Activated CD4-positive, alpha-beta T cell treated with anti-CD3 and anti-CD28 coated beads for 36 hours (primary cell): ENCODE measurements around the gene ANTKMT. TPM values are rescaled to one million over a fixed set of nuclear protein-coding genes. Genes with fewer than 3 reads are reported as not detected.
"Not testable (repeated sequence)": the region's sequence is repeated elsewhere in the genome, so short reads cannot be mapped to it uniquely, and the experiment has no call there.

Source experiments
- ATAC-seq: fragments of 200-7000 bp; cut with Tn5 transposase; one replicate; pipeline ENCODE4 v1.10.0; 2021; ENCODE audit warnings: mild to moderate bottlenecking, moderate library complexity
- CTCF ChIA-PET: fragments of 350-600 bp; sonication (Branson Sonifier 250); formaldehyde crosslinking; loops from one replicate; lab custom pipeline; 2021; ENCODE audit warnings: antibody characterized with exemption; lab: Charles Lee
- POLR2A ChIA-PET: fragments of 350-600 bp; sonication (Branson Sonifier 250); formaldehyde crosslinking; loops from one replicate; lab custom pipeline; 2021; ENCODE audit warnings: antibody characterized with exemption, inconsistent platforms; lab: Charles Lee
- DNase-seq: peaks from one replicate; pipeline ENCODE4 v3.0.0-alpha.2; 2020
- H3K27ac Mint-ChIP-seq: one replicate; pipeline ENCODE4 v1.8.0; 2021; ENCODE audit warnings: mixed read lengths
- H3K27me3 Mint-ChIP-seq: one replicate; pipeline ENCODE4 v1.8.0; 2021; ENCODE audit warnings: mixed read lengths
- H3K36me3 Mint-ChIP-seq: one replicate; pipeline ENCODE4 v1.8.0; 2021; ENCODE audit warnings: low read depth, mixed read lengths
- H3K4me1 Mint-ChIP-seq: one replicate; pipeline ENCODE4 v1.8.0; 2021; ENCODE audit warnings: mixed read lengths
- H3K4me3 Mint-ChIP-seq: one replicate; pipeline ENCODE4 v1.8.0; 2021; ENCODE audit warnings: mild to moderate bottlenecking, moderate library complexity, mixed read lengths
- H3K9me3 Mint-ChIP-seq: one replicate; pipeline ENCODE4 v1.8.0; 2021; ENCODE audit warnings: low read depth, mixed read lengths
- intact Hi-C, 2 experiments: fragments of 100-400 bp; cut with DNase I in 1 of 2; cut with micrococcal nuclease in 1 of 2; formaldehyde crosslinking; loops; one replicate each; pipeline versions ENCODE4 v1.14.2 to v1.15.1; 2022 to 2024; cut with DNase I, micrococcal nuclease
- total RNA-seq, 2 experiments: library from RNA; stranded (reverse); gene quantifications; one replicate each; pipeline ENCODE4 v1.2.3, GENCODE V29; 2021

The ANTKMT gene
- total RNA-seq, 2 experiments from 2014 or later: 13.3 to 27.0 TPM

- peak overlapping the region; percentile 76 for H3K4me3 Mint-ChIP-seq
- peak overlapping the region; percentile 58 for H3K27ac Mint-ChIP-seq
- intact Hi-C loops: loop anchor here (5.0 kb wide), 7 partner anchors 40 to 1090 kb away; partner anchors contain the start of genes ANTKMT (in 1 of the 2), CAPN15 (in 1 of the 2), DECR2 (in 1 of the 2) and EME2 (in 1 of the 2)
- DNase-seq (no peak), ATAC-seq (no peak)
- H3K27me3 Mint-ChIP-seq: no peaks in the 10 kb centered on the region
- CTCF ChIA-PET: interaction anchor here (0.6 kb wide), 1 partner anchor 195 kb away, joined by 4 read pairs; no protein-coding TSS in a partner anchor
- H3K9me3 Mint-ChIP-seq: no peaks in the 10 kb centered on the region
- POLR2A ChIA-PET: no interaction called here
- H3K4me1 Mint-ChIP-seq: peaks cover 34% of the 10 kb centered on the region
- peaks cover 32% of the 10 kb centered on the region for H3K36me3 Mint-ChIP-seq
Observed at GRCh38 chr16:682493-683395, 38.2 kb upstream of the ANTKMT start.

DNA sequence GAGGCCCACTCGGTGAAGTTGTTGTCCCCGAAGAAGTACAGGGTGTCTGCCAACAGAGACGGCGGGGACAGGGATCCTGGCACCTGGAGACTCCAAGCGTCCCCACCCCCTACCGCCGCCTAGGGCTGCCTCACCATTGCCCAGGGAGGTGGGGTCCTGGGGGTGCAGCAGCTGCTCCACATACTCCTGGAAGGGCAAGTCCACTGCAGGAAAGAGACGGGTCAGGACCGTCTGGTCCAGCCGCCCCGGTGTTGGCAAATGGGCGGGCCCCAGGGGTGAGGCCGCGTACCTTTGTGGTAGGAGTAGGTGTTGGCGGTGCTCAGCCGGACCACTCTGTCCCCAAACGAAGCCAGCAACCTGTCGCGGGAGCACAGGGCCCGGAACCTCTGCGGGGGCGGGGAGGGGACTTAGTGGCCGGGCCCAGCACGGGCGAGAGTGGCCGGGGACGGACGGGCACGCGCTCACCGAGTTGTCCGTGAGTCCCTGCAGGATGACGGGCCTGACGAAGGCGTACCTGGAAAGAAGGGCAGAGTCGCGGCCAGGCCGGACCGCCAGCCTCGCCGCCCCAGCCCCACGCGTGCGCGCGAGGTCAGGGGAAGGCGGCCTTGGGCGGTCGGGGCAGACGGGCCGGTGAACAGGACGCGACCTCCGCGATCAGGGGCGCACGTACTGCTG is 37.4 kb upstream of the ANTKMT start:
- H3K4me1 Mint-ChIP-seq: peaks cover 36% of the 10 kb centered on the region
- intact Hi-C loops: loop anchor here (1.0 to 5.0 kb wide), 13 partner anchors 15 to 1089 kb away; partner anchors contain the start of genes ANTKMT (in 2 of the 2), METTL26 (in 2 of the 2), CAPN15 (in 1 of the 2) and CHTF18 (in 1 of the 2)
- CTCF ChIA-PET: interaction anchor here (0.6 to 1.0 kb wide), 3 partner anchors 29 to 258 kb away, joined by 3 to 4 read pairs (median 4); partner anchors contain the start of gene RAB11FIP3
- no peaks in the 10 kb centered on the region for H3K9me3 Mint-ChIP-seq
- H3K36me3 Mint-ChIP-seq: peaks cover 32% of the 10 kb centered on the region
- POLR2A ChIA-PET: no interaction called here
- no peaks in the 10 kb centered on the region for H3K27me3 Mint-ChIP-seq
- DNase-seq: peak; percentile 41
- H3K4me3 Mint-ChIP-seq: peak overlapping the region; percentile 76
- no peak for ATAC-seq
- peak overlapping the region; percentile 58 for H3K27ac Mint-ChIP-seq

GRCh38 chr16:684071-684794 is 36.7 kb upstream of the ANTKMT start, which contains the start of gene JMJD8:
TSS of gene JMJD8 (minus strand) at chr16:684334. CDS start at chr16:684319, 15 bp downstream.
- DNase-seq: peak; percentile 99
- ATAC-seq: peak; percentile 80
- no peaks in the 10 kb centered on the region for H3K9me3 Mint-ChIP-seq
- intact Hi-C loops: loop anchor here (1.0 to 5.0 kb wide), 13 partner anchors 15 to 1088 kb away; partner anchors contain the start of genes ANTKMT (in 2 of the 2), METTL26 (in 2 of the 2), CAPN15 (in 1 of the 2) and CHTF18 (in 1 of the 2)
- peaks cover 40% of the 10 kb centered on the region for H3K4me1 Mint-ChIP-seq
- H3K27ac Mint-ChIP-seq: peak within 1 kb of the TSS; percentile 58
- peaks cover 32% of the 10 kb centered on the region for H3K36me3 Mint-ChIP-seq
- peak within 1 kb of the TSS; percentile 76 for H3K4me3 Mint-ChIP-seq
- ChIA-PET POLR2A (no interaction called here), CTCF (interaction anchor here (0.6 to 1.0 kb wide), 2 partner anchors 28 to 259 kb away, joined by 3 to 4 read pairs; partner anchors contain the start of gene RAB11FIP3)
- H3K27me3 Mint-ChIP-seq: no peaks in the 10 kb centered on the region

- no peak for ATAC-seq
- Mint-ChIP-seq H3K27me3 (no peaks in the 10 kb centered on the region), H3K36me3 (peaks cover 32% of the 10 kb centered on the region), H3K27ac (no peak overlapping the region), H3K9me3 (no peaks in the 10 kb centered on the region), H3K4me3 (no peak overlapping the region), H3K4me1 (peaks cover 42% of the 10 kb centered on the region)
- ChIA-PET CTCF (no interaction called here), POLR2A (no interaction called here)
- DNase-seq: no peak
- intact Hi-C loops: loop anchor here (1.0 to 5.0 kb wide), 13 partner anchors 16 to 1087 kb away; partner anchors contain the start of genes ANTKMT (in 2 of the 2), METTL26 (in 2 of the 2), CAPN15 (in 1 of the 2) and CHTF18 (in 1 of the 2)
Observed at GRCh38 chr16:684961-685696, 35.8 kb upstream of the ANTKMT start.

DNA sequence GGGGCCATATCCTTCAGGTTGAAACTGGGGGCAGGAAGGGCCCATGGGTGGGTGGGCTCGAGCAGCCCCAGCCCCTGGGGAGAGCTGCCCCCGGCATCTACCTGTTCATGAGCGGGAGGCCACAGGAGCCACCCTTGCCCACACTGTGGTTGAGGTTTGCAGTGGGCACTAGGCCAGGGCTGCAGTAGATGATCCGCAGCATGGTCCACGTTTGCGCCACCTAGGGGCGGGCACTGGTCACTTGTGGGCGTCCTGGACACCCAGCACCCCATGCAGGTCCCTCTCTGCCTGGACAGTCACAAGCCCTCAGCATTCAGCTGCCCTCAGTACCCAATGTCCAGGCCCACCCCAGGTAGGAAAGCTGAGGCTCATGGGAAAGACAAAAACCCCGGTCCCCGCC is 35.0 kb upstream of the ANTKMT start:
- Mint-ChIP-seq H3K27me3 (no peaks in the 10 kb centered on the region), H3K36me3 (peaks cover 31% of the 10 kb centered on the region), H3K27ac (no peak overlapping the region), H3K4me3 (no peak overlapping the region), H3K4me1 (peaks cover 46% of the 10 kb centered on the region), H3K9me3 (no peaks in the 10 kb centered on the region)
- CTCF ChIA-PET: interaction anchor here (0.5 kb wide), 1 partner anchor 1529 kb away, joined by 4 read pairs; the partner anchor contains the start of gene PGP
- POLR2A ChIA-PET: no interaction called here
- ATAC-seq: no peak
- DNase-seq: peak; percentile 47
- intact Hi-C loops: loop anchor here in 1 of 2 experiments (2.0 kb wide), 1 partner anchor 17 kb away; the partner anchor contains the start of gene RHOT2

- Mint-ChIP-seq H3K4me1 (peaks cover 39% of the 10 kb centered on the region), H3K27ac (no peak overlapping the region), H3K4me3 (no peak overlapping the region), H3K36me3 (peaks cover 26% of the 10 kb centered on the region), H3K9me3 (no peaks in the 10 kb centered on the region), H3K27me3 (no peaks in the 10 kb centered on the region)
- ChIA-PET POLR2A (no interaction called here), CTCF (no interaction called here)
- no peak for DNase-seq
- intact Hi-C loops: no loop called here
- ATAC-seq: no peak
Observed at GRCh38 chr16:686459-687260, 34.3 kb upstream of the ANTKMT start.

DNA sequence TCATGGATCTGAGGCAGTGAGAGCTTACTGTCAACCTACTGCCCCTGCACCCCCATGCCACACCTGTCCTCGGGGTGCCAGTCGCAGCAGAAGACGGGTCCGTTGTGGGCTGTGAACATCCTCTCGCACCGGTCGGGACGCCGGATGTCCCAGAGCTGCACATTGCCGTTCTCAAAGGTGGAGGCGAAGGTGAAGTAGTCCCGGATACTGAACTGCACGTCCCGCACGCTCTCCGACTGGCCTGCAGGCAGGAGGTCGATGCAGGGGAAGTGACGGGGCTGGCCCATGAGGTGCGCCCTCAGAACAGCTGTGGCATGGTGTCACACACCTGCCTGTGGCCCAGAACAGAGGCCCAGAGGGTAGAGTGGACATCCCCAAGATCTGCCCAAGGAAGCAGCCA is 33.4 kb upstream of the ANTKMT start:
- Mint-ChIP-seq H3K27me3 (no peaks in the 10 kb centered on the region), H3K9me3 (no peaks in the 10 kb centered on the region), H3K4me3 (no peak overlapping the region), H3K36me3 (peaks cover 19% of the 10 kb centered on the region), H3K27ac (no peak overlapping the region), H3K4me1 (peaks cover 31% of the 10 kb centered on the region)
- ChIA-PET POLR2A (no interaction called here), CTCF (interaction anchor here (0.6 kb wide), 1 partner anchor 17 kb away, joined by 3 read pairs; no protein-coding TSS in a partner anchor)
- no peak for ATAC-seq
- intact Hi-C loops: no loop called here
- no peak for DNase-seq

DNA sequence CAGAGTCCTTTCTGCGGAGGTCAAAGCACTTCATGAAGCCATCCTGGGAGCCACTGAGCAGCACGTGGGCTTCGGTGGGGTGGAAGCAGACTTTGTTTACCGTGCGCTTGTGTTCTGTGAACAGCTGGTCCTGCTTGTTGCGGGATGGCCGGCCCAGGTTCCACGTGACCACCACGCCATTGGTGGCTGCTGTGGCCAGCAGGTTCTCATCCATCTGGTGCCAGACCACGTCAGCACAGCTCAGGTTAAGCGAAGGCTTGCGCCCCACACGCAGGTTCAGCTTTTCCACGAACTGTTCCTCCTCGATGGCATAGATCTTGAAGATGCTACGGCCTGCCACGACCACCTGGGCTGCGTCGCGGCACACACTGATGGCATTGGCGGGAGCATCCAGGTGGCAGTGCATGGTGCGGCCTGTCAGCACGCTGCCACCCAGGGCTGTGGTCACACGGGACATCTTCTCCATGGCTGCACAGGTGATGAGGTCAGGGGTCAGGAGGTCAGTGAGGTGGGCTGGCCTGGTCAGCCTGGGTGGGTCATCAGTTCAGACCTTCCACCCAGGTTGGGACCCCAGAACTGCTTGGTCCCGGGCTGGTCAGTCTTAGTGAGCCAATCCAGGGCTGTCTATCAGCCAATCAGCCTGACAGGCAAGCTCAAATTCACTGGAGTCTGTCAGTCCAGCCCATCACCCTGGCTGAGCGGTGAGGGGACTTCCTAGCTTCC is 31.6 kb upstream of the ANTKMT start:
- Mint-ChIP-seq H3K27ac (peak overlapping the region; percentile 80), H3K4me1 (peaks cover 21% of the 10 kb centered on the region), H3K36me3 (peaks cover 10% of the 10 kb centered on the region), H3K27me3 (no peaks in the 10 kb centered on the region), H3K9me3 (no peaks in the 10 kb centered on the region), H3K4me3 (peak overlapping the region; percentile 85)
- no peak for DNase-seq
- no peak for ATAC-seq
- CTCF ChIA-PET: interaction anchor here (0.7 to 1.7 kb wide), 3 partner anchors 23 to 61 kb away, joined by 3 to 4 read pairs (median 3); no protein-coding TSS in a partner anchor
- POLR2A ChIA-PET: no interaction called here
- intact Hi-C loops: no loop called here

DNA sequence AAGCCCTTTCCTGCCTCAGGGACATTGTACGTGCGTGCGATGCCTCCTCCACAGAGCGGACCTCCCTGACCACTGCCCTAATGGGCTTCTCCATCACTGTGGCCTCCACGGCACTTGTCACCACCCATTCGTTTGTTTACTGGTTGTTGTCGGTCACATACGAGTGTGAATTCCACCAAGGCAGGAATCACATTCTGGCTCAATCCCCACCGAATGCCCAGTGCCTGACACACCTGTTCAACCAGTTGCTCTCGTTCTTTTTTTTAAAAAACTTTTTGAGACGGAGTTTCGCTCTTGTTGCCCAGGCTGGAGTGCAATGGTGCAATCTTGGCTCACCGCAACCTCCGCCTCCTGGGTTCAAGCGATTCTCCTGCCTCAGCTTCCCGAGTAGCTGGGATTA is 29.7 kb upstream of the ANTKMT start:
- DNase-seq, intact Hi-C loops, H3K27me3 Mint-ChIP-seq, H3K9me3 Mint-ChIP-seq, H3K36me3 Mint-ChIP-seq, POLR2A ChIA-PET, CTCF ChIA-PET, ATAC-seq: not testable (repeated sequence)
- peaks cover 25% of the 10 kb centered on the region for H3K4me1 Mint-ChIP-seq
- H3K4me3 Mint-ChIP-seq: peak overlapping the region; percentile 85
- peak overlapping the region; percentile 58 for H3K27ac Mint-ChIP-seq
